Ovary (tissue), 9 donors: Measurements from ENCODE around the gene IBA57. TPM values are rescaled to one million over a fixed set of nuclear protein-coding genes. Genes with fewer than 3 reads are reported as not detected.

Experiments
- DNase-seq, 5 donors: peaks; one replicate each; pipeline ENCODE4 v3.0.0-alpha.2; 2019 to 2020
- H3K27ac ChIP-seq, 2 donors: fragments of 200-600 bp; one replicate each; pipeline versions ENCODE4 v1.5.1 to v1.8.0; 2019 to 2022
- H3K27me3 ChIP-seq: fragments of 200-600 bp; one replicate; pipeline ENCODE4 v1.8.0; 2022
- H3K36me3 ChIP-seq: fragments of 200-600 bp; sonication (generic); one replicate; pipeline ENCODE4 v1.5.1; 2019
- H3K4me1 ChIP-seq: one replicate; pipeline ENCODE4 v1.8.1; 2013; ENCODE audit warnings: mild to moderate bottlenecking, moderate library complexity; ENCODE audit not compliant: insufficient read depth
- H3K4me3 ChIP-seq: fragments of 200-600 bp; sonication (generic); one replicate; pipeline ENCODE4 v1.5.1; 2017
- H3K9me3 ChIP-seq, 2 donors: fragments of 200-600 bp in 1 of 2; sonication (generic) in 1 of 2; one replicate each; pipeline versions ENCODE4 v1.5.1 to v1.8.1; 2013 to 2019; ENCODE audit warnings: mild to moderate bottlenecking in 1 of 2, moderate library complexity in 1 of 2
- CTCF ChIP-seq, 3 donors: fragments of 450-650 bp in 2 of 3; fragments of 200-600 bp in 1 of 3; IDR thresholded peaks; one replicate each; pipeline versions ENCODE4 v1.5.1 to v1.8.0; 2016 to 2022; ENCODE audit warnings: antibody characterized with exemption in 3 of 3, mild to moderate bottlenecking in 1 of 3
- EP300 ChIP-seq: sonication (generic); formaldehyde crosslinking; IDR thresholded peaks from one replicate; pipeline ENCODE4 v1.6.1; 2017; ENCODE audit warnings: antibody characterized with exemption
- POLR2A ChIP-seq: fragments of 450-650 bp; IDR thresholded peaks from one replicate; pipeline ENCODE4 v1.6.1; 2017; ENCODE audit warnings: antibody characterized with exemption, mild to moderate bottlenecking, moderate library complexity
- WGBS, 3 donors: extraction: QIAGEN DNeasy Blood & Tissue Kit in 1 of 3; methylation state at CpG; one replicate each; pipeline versions ENCODE4 v1.1.5 to v1.1.7; 2013 to 2017; 5-methylcytosine and 5-hydroxymethylcytosine counted together
- intact Hi-C, 4 donors: fragments of 100-400 bp; cut with DNase I; formaldehyde crosslinking; loops; one replicate each; pipeline versions ENCODE4 v1.11.0 to v1.15.1; 2022 to 2023
- polyA plus RNA-seq, 2 donors: library from polyadenylated mRNA; stranded (reverse); fragments of 200-250 nt in 1 of 2; fragments of 350-450 nt in 1 of 2; fragmentation: Illumina TruSeq in 1 of 2; extraction: RNeasy Lipid Tissue Mini Kit (QIAGEN cat#74804) in 1 of 2; gene quantifications; one replicate each; pipeline ENCODE4 v1.2.3, GENCODE V29; 2013 to 2014
- total RNA-seq, 7 donors: library from RNA; depleted of rRNA in 2 of 7; stranded (reverse); fragments of >200 nt in 2 of 7; fragmentation: NEBNext Ultra II Directional in 3 of 7; extraction: Animal tissue kit (Norgen Biotek cat#: 25700) in 3 of 7; gene quantifications; one replicate each; pipeline versions ENCODE4 v1.1.0 to v1.2.4, GENCODE V29; 2016 to 2023
- donor health status: DM: no; HTN: no; CAD: no; lungs with moderate emphysema.
- donor health status: DM: no; HTN: no; CAD: no.
- donor health status: Bipolar disorder and iron deficiency.
- donor health status: DM: yes; HTN: yes; CAD: no.
- donor health status: DM: no; HTN: no; CAD: no.
- donor health status: DM: yes; HTN: yes; CAD: no.

The IBA57 gene
- total and polyA plus RNA-seq, 9 donors, result 2.8 to 14.5 (median 9.0) TPM

DNA sequence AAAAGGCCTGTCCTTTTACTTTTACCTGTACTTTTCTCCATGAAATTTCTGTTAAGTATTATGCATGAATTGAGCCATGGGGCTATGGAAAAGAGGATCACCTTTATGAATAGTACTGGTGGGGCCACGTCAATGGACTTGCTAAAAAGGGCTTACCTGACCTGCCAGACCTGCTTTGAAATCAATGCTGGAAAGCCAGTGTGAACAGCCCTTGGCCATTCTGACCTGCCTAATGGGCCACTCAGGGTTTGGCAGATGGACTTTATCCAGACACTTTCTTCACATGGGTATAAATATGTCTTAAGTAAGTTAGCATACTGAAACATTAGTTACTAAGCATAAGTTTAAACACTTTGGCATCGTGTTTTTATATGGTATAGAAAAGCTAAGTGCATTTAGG lies 33.8 kb upstream of the IBA57 start:
- WGBS, 3 donors, result 88 to 93% (median 88%) methylated on average over 2 of the region's 2 CpGs
- Histone ChIP-seq H3K27ac (no peak overlapping the region), H3K36me3 (no peaks in the 10 kb centered on the region), H3K4me1 (no peaks in the 10 kb centered on the region), H3K4me3 (no peak overlapping the region), H3K27me3 (no peaks in the 10 kb centered on the region), H3K9me3 (no peaks in the 10 kb centered on the region)
- intact Hi-C loops, result loop anchor here in 1 of 4 donors (5.0 to 10.0 kb wide), 2 partner anchors 353 to 381 kb away; partner anchors contain the start of gene RNF187
- DNase-seq, result no peak
- TF ChIP-seq POLR2A (no peak), EP300 (no peak), CTCF (IDR thresholded peaks at IDR 0.05) (no peak)

GRCh38 chr1:228134591-228134990 lies 31.0 kb upstream of the IBA57 start:
- DNase-seq, result no peak
- WGBS, 3 donors, result 76 to 84% (median 81%) methylated on average over 12 of the region's 12 CpGs
- no peaks in the 10 kb centered on the region for H3K27me3 ChIP-seq
- H3K27ac ChIP-seq, result no peak overlapping the region
- peaks cover 2% of the 10 kb centered on the region for H3K4me1 ChIP-seq
- no peaks in the 10 kb centered on the region for H3K36me3 ChIP-seq
- H3K4me3 ChIP-seq, result no peak overlapping the region
- H3K9me3 ChIP-seq, result no peaks in the 10 kb centered on the region
- intact Hi-C loops, result loop anchor here in 1 of 4 donors (5.0 to 10.0 kb wide), 2 partner anchors 350 to 378 kb away; partner anchors contain the start of gene RNF187
- TF ChIP-seq EP300 (no peak), CTCF (IDR thresholded peaks at IDR 0.05) (no peak), POLR2A (no peak)

DNA sequence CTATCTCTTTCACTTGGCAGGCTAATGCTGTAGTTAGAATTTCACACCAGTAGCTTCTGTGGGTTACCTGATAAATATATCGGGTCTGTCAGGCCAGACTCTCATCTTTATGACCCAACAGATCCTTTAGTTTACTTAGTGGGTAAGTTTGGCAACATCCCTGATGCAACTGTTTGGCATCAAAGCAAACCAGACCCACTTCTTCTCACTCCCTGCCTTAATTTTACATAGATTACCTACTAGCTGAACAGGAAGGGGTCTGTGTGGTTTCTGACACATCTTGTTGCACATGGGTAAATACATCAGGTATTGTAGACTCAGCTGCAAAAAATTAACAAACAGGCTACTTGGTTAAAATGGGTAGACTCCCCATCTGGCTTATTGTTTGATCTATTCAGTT lies 28.7 kb upstream of the IBA57 start:
- Histone ChIP-seq H3K36me3 (no peaks in the 10 kb centered on the region), H3K4me3 (no peak overlapping the region), H3K9me3 (no peaks in the 10 kb centered on the region), H3K4me1 (peaks cover 9% of the 10 kb centered on the region), H3K27ac (no peak overlapping the region), H3K27me3 (no peaks in the 10 kb centered on the region)
- intact Hi-C loops, result loop anchor here in 1 of 4 donors (10.0 kb wide), 1 partner anchor 348 kb away; the partner anchor contains the start of gene RNF187
- TF ChIP-seq EP300 (no peak), POLR2A (no peak), CTCF (IDR thresholded peaks at IDR 0.05) (no peak)
- WGBS, 3 donors, result 25 to 45% (median 32%) methylated on average over 1 of the region's 1 CpG
- no peak for DNase-seq

- no peak for TF ChIP-seq EP300
- peak; percentile 26 for TF ChIP-seq POLR2A
- no peak for TF ChIP-seq CTCF (IDR thresholded peaks at IDR 0.05)
- Histone ChIP-seq H3K4me1 (peaks cover 16% of the 10 kb centered on the region), H3K27ac (peak overlapping the region; percentile 49 to 88), H3K27me3 (no peaks in the 10 kb centered on the region), H3K36me3 (no peaks in the 10 kb centered on the region), H3K4me3 (peak overlapping the region; percentile 83), H3K9me3 (no peaks in the 10 kb centered on the region)
- intact Hi-C loops, result loop anchor here in 1 of 4 donors (10.0 kb wide), 1 partner anchor 345 kb away; the partner anchor contains the start of gene RNF187
- no peak for DNase-seq
- WGBS, 3 donors, result 20 to 22% (median 20%) methylated on average over 30 of the region's 30 CpGs
Measured at GRCh38 chr1:228139406-228139930, 26.1 kb upstream of the IBA57 start.
